GM19468 (cell line): Measurements from ENCODE around the gene ATP6V0A4.
"Not testable (repeated sequence)": the region's sequence is repeated elsewhere in the genome, so short reads cannot be mapped to it uniquely, and the experiment has no call there.

Experiments
- ATAC-seq: cut with Tn5 transposase; IDR thresholded peaks from one replicate; pipeline ENCODE4 v1.9.1; 2021; ENCODE audit warnings: mild to moderate bottlenecking, moderate library complexity, moderate number of reproducible peaks; ENCODE audit not compliant: unreplicated experiment; ENCODE audit errors: extremely low read depth

Gene ATP6V0A4

DNA sequence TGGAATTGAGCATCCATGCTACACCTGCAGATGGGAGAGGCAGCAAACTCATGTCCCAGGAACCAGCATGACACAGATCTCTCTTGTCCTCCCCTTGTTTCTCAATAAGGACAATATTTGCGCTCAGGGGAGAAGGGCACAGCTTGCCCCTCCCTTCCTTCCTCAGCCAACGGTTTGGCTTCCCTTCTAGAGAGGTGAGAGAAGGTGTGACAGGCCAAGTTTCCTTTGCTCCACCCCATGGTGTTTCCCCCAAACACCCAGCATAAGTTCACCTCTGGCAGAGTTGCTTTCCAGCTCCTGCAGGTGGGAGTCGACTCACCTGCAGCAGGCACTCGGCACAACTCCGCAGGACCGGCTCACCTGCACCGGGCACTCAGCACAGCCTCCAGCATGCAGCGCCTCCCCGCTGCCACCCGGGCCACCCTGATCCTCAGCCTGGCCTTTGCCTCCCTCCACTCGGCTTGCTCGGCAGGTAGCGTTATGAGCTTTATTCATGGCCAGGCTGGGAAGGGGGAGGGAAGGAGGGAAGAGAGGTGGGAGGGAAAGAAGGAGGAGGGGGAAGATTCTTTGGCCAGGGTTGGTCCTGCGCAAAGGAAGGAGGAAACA, at the start of gene ATP6V0A4, which contains the start of gene TMEM213:
Gene ATP6V0A4 (minus strand): TSS at position 482 of the 606 bp plus-strand sequence. CDS start 26,949 bp downstream, outside the sequence.
Gene TMEM213 (plus strand): TSS at position 280 of the 606 bp plus-strand sequence. CDS start 111 bp downstream, at position 391.
- no peak for ATAC-seq

DNA sequence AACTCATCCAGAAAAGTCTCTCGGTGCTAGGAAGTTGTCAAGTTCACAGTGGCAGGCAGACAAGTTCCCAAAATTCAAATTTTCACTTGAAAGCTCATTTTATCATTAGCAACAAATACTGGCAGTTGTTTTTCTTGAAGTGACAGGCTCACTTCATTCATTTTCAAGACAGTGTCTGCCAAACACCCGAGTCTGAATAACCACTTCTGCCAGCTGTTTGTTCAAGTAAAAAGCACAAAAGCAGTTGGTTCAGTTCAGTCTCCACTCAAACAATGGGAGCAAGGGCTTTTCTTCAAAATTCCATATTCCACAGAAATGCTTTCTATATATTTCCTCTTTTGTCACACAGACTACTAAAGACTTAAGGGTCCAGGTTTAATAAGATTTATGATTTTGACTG, 47.7 kb upstream of the ATP6V0A4 start:
- no peak for ATAC-seq

DNA sequence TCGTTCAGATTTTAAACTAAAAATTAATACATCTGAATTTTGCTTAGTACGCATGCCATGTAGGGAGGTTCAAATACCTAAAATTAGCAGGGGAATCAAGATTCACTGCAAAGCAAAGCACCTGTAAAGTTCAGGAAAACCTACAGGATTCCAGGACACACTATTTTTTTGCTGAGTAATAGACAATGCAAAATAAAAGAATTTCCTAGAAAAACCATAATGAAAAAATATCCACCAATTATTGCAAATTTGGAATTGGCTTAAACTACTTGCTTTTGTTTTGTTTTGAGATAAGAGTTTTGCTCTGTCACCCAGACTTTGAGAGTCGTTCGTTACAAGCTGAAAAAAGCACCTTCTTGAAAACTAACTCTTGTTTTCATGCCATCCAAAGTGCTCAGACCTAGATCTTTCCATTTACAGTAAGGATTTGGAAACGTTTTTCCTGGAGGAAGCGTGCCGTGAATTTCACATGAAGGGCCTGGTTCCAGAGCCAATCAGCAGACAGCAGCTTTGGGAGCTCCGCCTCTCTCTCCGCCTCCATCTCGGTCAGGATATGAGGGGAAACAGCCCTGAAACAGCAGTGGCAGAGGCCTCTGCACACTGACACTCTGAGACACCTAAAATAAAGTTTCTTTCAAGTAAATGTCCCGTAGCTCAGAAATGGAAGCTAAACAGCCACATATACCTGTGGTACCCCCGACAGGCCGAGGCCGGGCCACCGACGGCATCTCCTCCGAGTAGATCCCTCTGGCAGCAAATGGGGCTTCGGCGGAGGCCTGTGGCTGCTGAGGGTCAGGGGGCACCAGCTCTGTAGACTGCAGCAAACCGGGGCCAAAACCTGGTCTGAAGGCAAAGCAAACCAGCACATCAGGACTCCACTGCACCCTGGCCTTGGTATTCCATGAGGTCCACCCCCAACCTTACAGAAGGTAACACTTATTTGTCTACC, 45.9 kb upstream of the ATP6V0A4 start:
- ATAC-seq = no peak

DNA sequence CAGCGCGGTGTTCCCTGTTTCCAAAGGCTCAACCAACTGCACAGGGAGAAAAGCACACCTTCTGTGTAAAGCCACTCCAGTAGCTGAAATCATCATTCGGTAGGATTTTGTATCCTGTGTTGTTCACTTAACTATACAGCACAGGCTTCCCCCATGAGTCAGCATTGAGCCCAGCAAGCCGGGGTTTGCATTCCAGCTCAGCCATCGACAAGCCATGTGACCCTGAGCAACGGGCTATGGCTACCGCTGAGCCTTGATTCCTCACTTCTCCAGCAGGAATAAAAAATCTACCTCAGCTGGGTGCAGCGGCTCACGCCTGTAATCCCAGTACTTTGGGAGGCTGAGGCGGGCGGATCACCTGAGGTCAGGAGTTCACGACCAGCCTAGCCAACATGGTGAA, 44.1 kb upstream of the ATP6V0A4 start:
- no peak for ATAC-seq

DNA sequence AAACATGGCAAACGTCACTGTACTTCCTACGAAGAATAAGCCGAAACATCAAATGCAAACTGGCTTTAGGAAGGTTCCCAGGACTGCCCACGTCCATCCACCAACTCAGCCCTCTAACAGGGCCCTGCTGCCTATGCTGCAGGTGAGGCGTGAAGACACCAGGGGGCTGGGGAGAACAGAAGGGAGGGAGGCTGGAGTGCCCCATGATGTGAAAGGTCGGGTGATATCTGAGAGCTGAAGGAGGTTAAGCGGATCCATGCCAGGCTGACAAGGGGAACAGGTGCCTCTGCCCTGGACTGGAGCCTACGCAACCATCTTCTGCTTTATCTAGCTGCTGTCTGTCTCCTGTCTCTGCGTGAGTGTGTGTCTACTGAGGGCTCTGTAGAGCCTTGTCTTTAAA, 40.2 kb upstream of the ATP6V0A4 start:
- no peak for ATAC-seq

DNA sequence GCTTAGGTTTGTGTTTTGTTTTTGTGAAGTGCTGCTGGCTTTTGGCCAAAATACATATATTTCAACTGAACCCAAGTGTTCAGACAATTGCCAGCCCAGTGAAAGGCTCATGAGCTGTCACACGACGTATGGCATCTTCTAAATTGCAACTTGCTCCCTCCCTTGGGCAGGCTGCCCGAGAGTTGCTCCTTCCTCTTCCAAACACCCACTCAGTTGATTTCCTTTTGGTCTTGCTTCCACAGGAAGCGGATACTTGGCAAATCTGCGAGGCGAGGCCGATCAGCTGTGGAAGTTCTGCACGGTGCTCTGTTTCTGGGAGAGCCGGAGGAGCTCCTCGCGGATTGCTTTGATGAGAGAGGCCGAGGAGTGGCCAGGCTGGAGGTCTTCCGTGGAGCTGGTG, 39.6 kb upstream of the ATP6V0A4 start:
- no peak for ATAC-seq

DNA sequence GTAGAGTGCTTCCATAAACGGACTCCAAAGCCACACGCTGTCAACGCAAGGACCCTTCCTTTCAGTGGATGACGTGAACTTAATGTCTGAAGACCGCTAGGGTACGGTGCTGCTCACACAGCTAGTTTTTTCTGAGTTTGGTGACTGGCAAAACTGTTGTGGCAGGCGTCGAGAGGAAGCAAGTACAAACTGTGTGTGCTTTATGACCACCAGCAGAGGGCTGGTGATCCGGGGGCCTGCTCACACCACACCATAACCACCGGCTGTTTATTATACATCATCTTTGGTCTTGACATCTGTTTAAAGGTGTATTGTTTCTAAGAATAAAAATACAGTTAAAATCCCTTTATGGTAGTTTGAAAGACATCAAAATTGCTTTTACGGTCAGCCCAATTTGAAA, 37.1 kb upstream of the ATP6V0A4 start:
- no peak for ATAC-seq

DNA sequence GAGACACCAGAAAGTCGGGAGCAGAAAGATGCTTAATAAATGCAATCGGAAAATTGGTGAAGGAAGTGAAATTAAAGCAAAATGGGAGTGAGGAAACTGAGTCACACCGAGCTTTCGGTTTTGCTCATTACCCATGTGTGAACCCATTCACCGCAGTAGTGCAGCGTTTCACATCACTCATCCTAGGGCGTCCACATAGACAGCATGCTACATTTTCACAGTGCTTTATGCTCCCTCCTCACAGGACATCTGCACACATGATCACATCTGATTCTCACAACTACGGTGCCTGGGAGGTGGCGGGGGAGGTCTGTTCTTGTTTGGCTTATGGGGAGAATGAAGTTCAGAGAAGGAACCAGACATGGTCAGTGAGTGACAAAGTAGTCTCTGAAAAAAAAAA, 36.6 kb upstream of the ATP6V0A4 start:
- no peak for ATAC-seq

DNA sequence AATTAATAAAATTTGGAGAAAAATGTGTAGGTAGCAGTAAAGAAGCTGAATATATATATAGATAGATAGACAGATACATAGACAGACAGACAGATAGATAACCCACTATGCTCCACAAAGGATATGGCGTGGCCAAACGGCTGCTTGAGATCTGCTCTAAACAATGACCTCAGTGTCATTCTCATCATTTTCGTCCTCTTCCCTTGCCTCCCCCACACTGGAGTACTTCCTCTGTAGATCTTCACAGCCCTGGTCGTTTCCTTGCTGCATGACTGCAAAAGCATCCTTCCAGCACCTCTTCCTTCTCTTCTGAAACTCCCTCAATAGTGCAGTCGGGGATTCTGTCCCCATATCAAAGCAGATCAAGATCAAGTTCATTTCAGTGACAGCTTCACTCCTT, 35.6 kb upstream of the ATP6V0A4 start:
- no peak for ATAC-seq

DNA sequence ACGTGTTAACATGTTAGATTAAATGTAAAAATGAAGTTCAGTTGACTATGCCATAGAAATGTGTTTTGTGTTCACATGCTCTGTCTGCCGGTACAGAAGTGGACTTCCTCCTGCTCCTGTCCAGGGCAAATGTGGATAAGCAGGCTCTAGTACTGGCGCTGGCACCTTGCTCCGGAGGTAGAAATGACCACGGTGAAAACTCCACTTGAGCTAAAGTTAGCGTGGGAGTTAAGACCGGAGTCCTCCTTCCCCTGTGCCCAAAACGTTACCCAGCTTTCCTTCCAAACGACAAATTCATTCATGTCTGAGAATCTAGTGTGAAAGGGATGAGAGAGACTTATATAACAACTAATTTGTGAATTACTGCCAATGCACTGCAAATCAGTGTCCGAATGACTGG, 35.0 kb upstream of the ATP6V0A4 start:
- ATAC-seq = no peak

DNA sequence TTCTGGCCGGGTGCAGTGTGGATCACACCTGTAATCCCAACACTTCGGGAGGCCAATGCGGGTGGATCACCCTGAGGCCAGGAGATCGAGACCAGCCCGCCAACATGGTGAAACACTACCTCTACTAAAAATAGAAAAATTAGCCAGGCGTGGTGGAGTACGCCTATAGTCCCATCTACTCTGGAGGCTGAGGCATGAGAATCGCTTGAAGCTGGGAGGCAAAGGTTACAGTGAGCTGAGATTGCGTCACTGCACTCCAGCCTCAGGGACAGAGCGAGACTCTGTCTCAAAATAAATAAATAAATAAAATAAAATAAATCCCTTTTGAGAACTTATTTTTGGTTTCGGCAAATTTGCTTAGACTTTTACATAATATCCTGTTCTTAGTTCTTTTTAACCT, 31.3 kb upstream of the ATP6V0A4 start:
- no peak for ATAC-seq

DNA sequence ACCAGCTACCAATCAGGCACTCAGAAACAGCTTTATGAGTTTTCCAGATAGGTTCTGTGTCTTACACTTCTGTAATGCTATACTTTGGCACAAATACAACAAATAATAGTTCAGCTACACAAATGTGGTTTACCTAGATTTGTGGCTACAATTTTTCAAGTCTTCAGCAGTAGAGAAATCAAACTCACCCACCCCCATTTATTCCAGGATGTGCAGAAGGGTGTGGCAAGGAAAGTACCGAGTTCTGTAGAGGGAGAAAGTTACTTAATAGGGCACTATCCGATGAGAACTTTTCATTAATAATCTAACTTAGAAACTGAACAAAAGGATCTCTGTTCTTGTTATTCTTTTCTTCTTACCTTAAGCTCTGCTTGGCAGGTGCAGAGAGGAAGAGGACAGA, 30.3 kb upstream of the ATP6V0A4 start:
- ATAC-seq = no peak

DNA sequence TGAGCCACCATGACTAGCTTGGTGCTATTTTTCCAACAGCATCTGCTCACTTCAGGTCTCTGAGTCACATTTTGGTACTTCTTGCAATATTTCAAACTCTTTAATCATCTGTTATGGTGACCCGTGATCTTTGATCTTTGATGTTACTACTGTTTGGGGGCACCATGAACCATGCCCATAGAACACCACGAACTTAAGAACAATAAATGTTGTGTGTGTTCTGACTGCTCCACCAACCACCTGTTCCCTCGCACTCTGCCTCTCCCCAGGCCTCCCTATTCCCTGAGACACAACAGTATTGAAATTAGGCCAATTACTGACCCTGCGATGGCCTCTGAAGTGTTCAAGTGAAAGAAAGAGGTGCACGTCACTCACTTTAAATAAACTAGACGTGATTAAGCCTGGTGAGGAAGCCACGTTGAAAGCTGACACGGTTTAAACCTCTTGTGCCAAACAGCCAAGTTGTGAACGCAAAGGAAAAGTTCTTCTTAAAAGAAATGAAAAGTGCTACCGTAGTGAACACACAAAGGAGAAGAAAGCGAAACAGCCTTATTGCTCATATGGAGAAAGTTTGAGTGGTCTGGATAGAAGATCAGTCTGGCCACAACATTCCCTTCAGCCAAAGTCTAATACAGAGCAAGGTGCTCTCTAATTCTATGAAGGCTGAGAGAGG, 27.2 kb upstream of the ATP6V0A4 start:
- no peak for ATAC-seq

DNA sequence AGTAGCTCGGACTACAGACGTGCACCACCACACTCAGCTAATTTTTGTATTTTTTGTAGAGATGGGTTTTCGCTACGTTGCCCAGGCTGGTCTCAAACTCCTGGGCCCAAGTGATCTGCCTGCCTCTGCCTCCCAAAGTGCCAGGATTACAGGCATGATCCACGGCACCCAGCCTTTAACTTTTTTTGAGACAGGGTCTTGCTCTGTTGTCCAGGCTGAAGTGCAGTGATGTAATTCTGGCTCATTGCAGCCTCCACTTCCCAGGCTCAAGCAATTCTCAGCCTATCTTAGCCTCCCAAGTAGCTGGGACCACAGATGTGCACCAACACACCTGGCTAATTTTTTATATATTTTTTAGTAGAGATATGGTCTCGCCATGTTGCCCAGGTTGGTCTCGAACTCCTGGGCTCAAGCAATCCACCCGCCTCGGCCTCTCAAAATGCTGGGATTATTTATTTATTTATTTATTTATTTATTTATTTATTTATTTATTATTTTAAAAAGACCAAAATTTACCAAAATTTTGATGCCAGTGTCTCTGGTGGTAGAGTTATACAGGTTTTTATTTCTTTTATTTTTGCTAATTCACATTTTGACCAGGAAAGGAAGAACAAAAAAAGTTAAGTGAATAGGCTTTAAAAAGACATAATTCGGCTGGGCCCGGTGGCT, 25.0 kb upstream of the ATP6V0A4 start:
- ATAC-seq = no peak

DNA sequence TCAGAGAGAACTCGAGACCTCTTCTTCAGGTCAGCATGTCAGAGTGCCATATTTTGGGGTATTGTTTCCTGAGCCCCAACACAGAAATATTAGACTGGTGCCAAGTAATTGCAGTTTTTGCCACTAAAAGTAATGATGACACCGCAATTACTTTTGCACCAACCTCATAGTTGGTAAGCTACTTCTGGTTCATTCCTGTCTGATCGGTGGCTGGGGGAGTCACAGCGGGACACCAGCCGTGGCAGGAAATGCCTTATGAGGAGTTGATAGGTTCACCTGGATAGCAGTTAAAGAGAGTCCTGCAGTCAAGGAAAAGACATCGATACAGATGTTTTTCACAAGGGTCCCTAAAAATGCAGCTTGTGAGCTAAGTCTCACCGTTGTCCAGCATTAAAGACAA, 23.9 kb upstream of the ATP6V0A4 start:
- no peak for ATAC-seq

DNA sequence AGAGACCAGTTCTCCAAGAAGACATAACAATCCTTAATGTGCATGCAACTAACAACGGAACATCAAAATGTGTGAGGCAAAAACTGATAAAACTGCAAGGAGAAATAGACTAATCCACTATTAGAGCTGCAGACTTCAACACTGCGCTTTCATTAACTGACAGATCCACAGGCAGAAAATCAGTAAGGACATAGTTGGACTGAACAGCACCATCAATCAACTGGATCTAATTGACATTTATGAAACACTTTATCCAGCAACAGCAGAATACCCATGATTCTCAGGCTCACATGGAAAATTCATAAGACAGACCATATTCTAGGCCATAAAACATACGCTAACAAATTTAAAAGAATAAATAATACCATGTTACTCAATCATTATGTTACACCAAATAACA, 21.6 kb upstream of the ATP6V0A4 start:
- no peak for ATAC-seq

DNA sequence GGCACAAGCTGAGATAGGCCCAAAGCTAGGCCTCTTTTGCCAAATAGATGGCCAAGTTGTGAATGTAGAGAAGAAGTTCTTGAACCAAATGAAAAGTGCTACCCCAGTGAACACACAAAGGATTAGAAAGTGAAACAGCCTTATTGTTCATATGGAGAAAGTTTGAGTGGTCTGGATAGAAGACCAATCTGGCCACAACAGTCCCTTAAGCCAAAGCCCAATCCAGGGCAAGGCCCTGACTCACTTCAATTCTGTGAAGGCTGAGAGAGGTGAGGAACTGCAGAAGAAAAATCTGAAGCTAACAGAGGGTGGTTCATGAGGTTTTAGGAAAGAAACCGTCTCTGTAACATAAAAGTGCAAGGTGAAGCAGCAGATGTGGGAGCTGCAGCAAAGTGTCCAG, 18.7 kb upstream of the ATP6V0A4 start:
- no peak for ATAC-seq

DNA sequence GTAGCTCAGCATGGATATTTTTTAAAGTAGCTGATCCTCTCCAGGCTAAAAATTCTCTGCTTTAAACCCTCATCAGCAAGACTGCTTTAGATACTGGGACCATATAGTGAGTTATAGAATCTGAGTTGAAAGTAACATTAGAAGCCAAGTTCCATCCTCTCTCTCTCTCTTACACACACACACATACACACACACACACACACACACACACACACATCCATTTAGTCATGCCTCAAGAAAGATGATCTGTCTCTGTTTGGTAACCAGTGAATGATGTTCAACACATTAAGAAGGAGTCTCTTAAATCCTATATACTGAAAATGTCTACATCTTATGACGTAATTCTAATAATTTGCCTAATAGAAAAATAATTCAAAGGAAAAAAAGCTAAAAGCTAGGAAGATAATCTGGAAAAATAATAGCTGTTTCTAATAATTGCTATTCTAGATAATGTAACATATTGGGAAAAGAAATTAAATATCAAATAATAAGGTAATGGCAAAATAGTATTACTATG, 16.9 kb upstream of the ATP6V0A4 start:
- ATAC-seq = no peak

DNA sequence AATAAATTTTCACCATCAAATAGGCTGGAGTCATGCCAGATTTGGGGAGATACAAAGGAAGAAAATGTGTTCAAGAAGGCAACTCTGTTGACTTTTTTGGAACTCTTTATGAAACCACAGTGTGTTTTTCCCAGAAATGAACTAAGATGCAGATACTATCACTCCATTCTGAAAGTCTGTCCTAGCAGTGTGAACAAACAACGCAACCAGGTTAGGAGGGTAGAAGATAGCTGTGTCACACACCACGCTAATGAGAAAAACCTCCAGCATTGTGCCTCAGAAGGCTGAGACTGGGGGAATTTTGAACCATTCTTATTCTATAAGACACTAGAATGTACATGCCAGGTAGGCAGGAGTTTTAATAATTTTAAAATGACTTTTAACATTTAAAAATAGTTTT, 15.9 kb upstream of the ATP6V0A4 start:
- no peak for ATAC-seq

DNA sequence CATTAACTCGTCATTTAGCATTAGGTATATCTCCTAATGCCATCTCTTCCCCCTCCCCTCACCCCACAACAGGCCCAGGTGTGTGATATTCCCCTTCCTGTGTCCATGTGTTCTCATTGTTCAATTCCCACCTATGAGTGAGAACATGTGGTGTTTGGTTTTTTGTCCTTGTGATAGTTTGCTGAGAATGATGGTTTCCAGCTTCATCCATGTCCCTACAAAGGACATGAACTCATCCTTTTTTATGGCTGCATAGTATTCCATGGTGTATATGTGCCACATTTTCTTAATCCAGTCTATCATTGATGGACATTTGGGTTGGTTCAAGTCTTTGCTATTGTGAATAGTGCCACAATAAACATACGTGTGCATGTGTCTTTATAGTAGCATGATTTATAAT, 13.3 kb upstream of the ATP6V0A4 start:
- not testable (repeated sequence) for ATAC-seq
